PC-9 (cell line): ENCODE measurements around the gene DUS1L. TPM values are rescaled to one million over a fixed set of nuclear protein-coding genes. Genes with fewer than 3 reads are reported as not detected.
"Not testable (repeated sequence)": the region's sequence is repeated elsewhere in the genome, so short reads cannot be mapped to it uniquely, and the experiment has no call there.

Experiments
- BruUV-seq: library from RNA; stranded (reverse); fragments of 400-500 nt; replicated peaks from 2 replicates; lab custom pipeline; 2021; lab: Mats Ljungman, UMichigan
- CTCF ChIA-PET: fragments of 300-600 bp; sonication (Branson Sonifier 250); formaldehyde crosslinking; loops from one replicate; lab custom pipeline; 2022; ENCODE audit warnings: antibody characterized with exemption; lab: Charles Lee
- POLR2A ChIA-PET: fragments of 300-600 bp; sonication (Branson Sonifier 250); formaldehyde crosslinking; loops from one replicate; lab custom pipeline; 2022; ENCODE audit warnings: antibody characterized with exemption; ENCODE audit not compliant: unreplicated experiment; lab: Charles Lee
- DNase-seq, 2 experiments: peaks; one replicate each; pipeline versions ENCODE4 v3.0.0 to v3.0.0-alpha.2; 2015 to 2022; ENCODE audit warnings: mixed read lengths in 1 of 2
- H2AFZ ChIP-seq: fragments of 200-600 bp; sonication (generic); 2 replicates; pipeline ENCODE4 v1.8.1; 2017; ENCODE audit warnings: antibody characterized with exemption
- H3F3A ChIP-seq: fragments of 200-600 bp; sonication (generic); 2 replicates; pipeline ENCODE4 v1.8.1; 2017; ENCODE audit warnings: antibody characterized with exemption, mild to moderate bottlenecking, low read depth; ENCODE audit not compliant: insufficient read depth
- H3K27ac ChIP-seq: fragments of 200-600 bp; sonication (generic); 2 replicates; pipeline ENCODE4 v1.6.1; 2016; ENCODE audit warnings: mixed run types
- H3K27me3 ChIP-seq: fragments of 200-600 bp; sonication (generic); 2 replicates; pipeline ENCODE4 v1.6.1; 2016; ENCODE audit warnings: low read depth, mixed run types; ENCODE audit not compliant: insufficient read depth
- H3K36me3 ChIP-seq: fragments of 200-600 bp; sonication (generic); 2 replicates; pipeline ENCODE4 v1.6.1; 2016; ENCODE audit warnings: low read depth, mixed run types
- H3K4me1 ChIP-seq: fragments of 200-600 bp; sonication (generic); replicated peaks from 2 replicates; pipeline ENCODE4 v1.6.1; 2016; ENCODE audit warnings: mixed run types; ENCODE audit not compliant: insufficient read depth
- H3K4me2 ChIP-seq: fragments of 200-600 bp; sonication (generic); 2 replicates; pipeline ENCODE4 v1.6.1; 2017; ENCODE audit warnings: mixed run types
- H3K4me3 ChIP-seq: fragments of 200-600 bp; sonication (generic); 2 replicates; pipeline ENCODE4 v1.6.1; 2016; ENCODE audit warnings: mixed run types
- H3K79me2 ChIP-seq: fragments of 200-600 bp; sonication (generic); 2 replicates; pipeline ENCODE4 v1.6.1; 2017; ENCODE audit warnings: low read depth, mixed run types
- H3K9me2 ChIP-seq: fragments of 200-600 bp; sonication (generic); 2 replicates; pipeline ENCODE4 v1.8.1; 2017; ENCODE audit warnings: mild to moderate bottlenecking; ENCODE audit not compliant: insufficient read depth
- H3K9me3 ChIP-seq: fragments of 200-600 bp; sonication (generic); 2 replicates; pipeline ENCODE4 v1.8.1; 2016; ENCODE audit warnings: low read depth; ENCODE audit not compliant: insufficient read depth
- H4K20me1 ChIP-seq: fragments of 200-600 bp; sonication (generic); 2 replicates; pipeline ENCODE4 v1.8.1; 2017; ENCODE audit not compliant: insufficient read depth
- CTCF ChIP-seq: fragments of 200-600 bp; sonication (generic); conservative IDR thresholded peaks from 2 replicates; pipeline ENCODE4 v1.6.1; 2017; ENCODE audit warnings: mixed run types, antibody characterized with exemption, mild to moderate bottlenecking, moderate library complexity
- EZH2 ChIP-seq: fragments of 200-600 bp; sonication (generic); IDR thresholded peaks from 2 replicates; pipeline ENCODE4 v1.8.0; 2017; ENCODE audit warnings: antibody characterized with exemption, low read depth
- intact Hi-C: fragments of 100-400 bp; cut with micrococcal nuclease; formaldehyde crosslinking; loops from one replicate; pipeline ENCODE4 v1.10.0; 2022; ENCODE audit not compliant: unreplicated experiment
- total RNA-seq: library from RNA; stranded (reverse); gene quantifications from 2 replicates; pipeline ENCODE4 v1.2.3, GENCODE V29; 2021

DUS1L gene
- total RNA-seq, 1 experiment from 2014 or later = 138 TPM

GRCh38 chr17:82039695-82040299 is 25.8 kb downstream of the DUS1L start:
- H3K9me2 ChIP-seq = no peaks in the 10 kb centered on the region
- no peak overlapping the region for H3K27ac ChIP-seq
- no peaks in the 10 kb centered on the region for H3K79me2 ChIP-seq
- peaks cover 4% of the 10 kb centered on the region; the same call in 1 of the 2 replicates for H3F3A ChIP-seq
- H4K20me1 ChIP-seq = no peaks in the 10 kb centered on the region
- no peaks in the 10 kb centered on the region for H3K9me3 ChIP-seq
- BruUV-seq = no TSS peak
- DNase-seq = no peak
- no peaks in the 10 kb centered on the region for H3K27me3 ChIP-seq
- ChIA-PET POLR2A (no interaction called here), CTCF (no interaction called here)
- no peak overlapping the region for H3K4me3 ChIP-seq
- TF ChIP-seq EZH2 (no peak), CTCF (no peak)
- 0 out of 2 replicates have a peak, but pooled peaks cover 6% of the 10 kb centered on the region for H3K4me1 ChIP-seq
- no peak overlapping the region for H2AFZ ChIP-seq
- H3K36me3 ChIP-seq = no peaks in the 10 kb centered on the region
- H3K4me2 ChIP-seq = no peak overlapping the region
- intact Hi-C loops = loop anchor here (5.0 to 10.0 kb wide), 2 partner anchors 58 to 205 kb away; partner anchors contain the start of gene FASN

DNA sequence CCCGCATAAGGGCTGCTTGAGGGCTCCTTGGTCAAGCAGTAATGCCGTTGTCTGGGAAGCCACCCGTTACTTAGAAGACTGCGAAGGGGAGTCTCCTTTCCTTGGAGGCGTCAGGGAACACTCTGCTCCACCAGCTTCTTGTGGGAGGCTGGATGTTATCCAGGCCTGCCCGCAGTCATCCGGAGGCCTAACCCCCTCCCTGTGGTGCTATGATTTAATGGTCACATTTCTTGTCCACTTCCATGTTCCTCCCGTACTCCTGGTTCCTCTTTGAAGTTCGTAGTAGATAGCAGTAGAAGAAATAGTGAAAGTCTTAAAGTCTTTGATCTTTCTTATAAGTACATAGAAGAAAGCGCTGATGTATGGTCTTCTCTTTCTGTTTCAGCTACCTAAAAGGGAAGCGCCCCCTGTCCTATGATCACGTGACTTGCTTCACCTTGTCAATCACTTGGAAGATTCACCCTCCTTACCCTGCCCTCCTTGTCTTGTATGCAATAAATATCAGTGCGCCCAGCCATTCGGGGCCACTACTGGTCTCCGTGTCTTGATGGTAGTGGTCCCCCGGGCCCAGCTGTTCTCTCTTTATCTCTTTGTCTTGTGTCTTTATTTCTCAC is 26.7 kb downstream of the DUS1L start:
- H3F3A ChIP-seq, DNase-seq, CTCF ChIA-PET, H3K4me1 ChIP-seq, H4K20me1 ChIP-seq, H2AFZ ChIP-seq, POLR2A ChIA-PET, H3K27ac ChIP-seq, H3K79me2 ChIP-seq, H3K36me3 ChIP-seq, BruUV-seq, H3K4me2 ChIP-seq, H3K27me3 ChIP-seq, H3K4me3 ChIP-seq, H3K9me3 ChIP-seq, H3K9me2 ChIP-seq: not testable (repeated sequence)
- intact Hi-C loops = loop anchor here (5.0 to 10.0 kb wide), 2 partner anchors 58 to 206 kb away; partner anchors contain the start of gene FASN

- peak overlapping the region; percentile 62; the same call in 1 of the 2 replicates for H2AFZ ChIP-seq
- H3K9me2 ChIP-seq = no peaks in the 10 kb centered on the region
- TF ChIP-seq EZH2 (no peak), CTCF (no peak)
- no TSS peak for BruUV-seq
- H3K27me3 ChIP-seq = no peaks in the 10 kb centered on the region
- CTCF ChIA-PET = interaction anchor here (0.6 to 1.0 kb wide), 7 partner anchors 15 to 121 kb away, joined by 3 to 10 read pairs (median 3); partner anchors contain the start of genes CENPX, FASN and LRRC45
- H3F3A ChIP-seq = peaks cover 4% of the 10 kb centered on the region; the same call in 1 of the 2 replicates
- H3K36me3 ChIP-seq = no peaks in the 10 kb centered on the region
- no peaks in the 10 kb centered on the region for H3K9me3 ChIP-seq
- intact Hi-C loops = loop anchor here (2.0 to 10.0 kb wide), 3 partner anchors 59 to 207 kb away; partner anchors contain the start of gene FASN
- H3K4me2 ChIP-seq = peak overlapping the region; percentile 90
- H4K20me1 ChIP-seq = no peaks in the 10 kb centered on the region
- H3K27ac ChIP-seq = no peak overlapping the region
- no peak for DNase-seq
- 0 out of 2 replicates have a peak, but pooled peaks cover 6% of the 10 kb centered on the region for H3K4me1 ChIP-seq
- H3K4me3 ChIP-seq = peak overlapping the region; percentile 66; the same call in 1 of the 2 replicates
- H3K79me2 ChIP-seq = no peaks in the 10 kb centered on the region
- POLR2A ChIA-PET = interaction anchor here (0.5 to 0.9 kb wide), 6 partner anchors 21 to 684 kb away, joined by 5 to 8 read pairs (median 6); partner anchors contain the start of gene DUS1L
Observed at GRCh38 chr17:82037889-82038195, 27.8 kb downstream of the DUS1L start.
